HEK293 (cell line): ENCODE results near the gene PIK3AP1.

Experiments used
- CTCF ChIA-PET: fragments of 350-600 bp; formaldehyde crosslinking; extraction: SDS; loops from one replicate; lab custom pipeline; 2021; ENCODE audit warnings: antibody characterized with exemption; lab: Yijun Ruan, JAX
- POLR2A ChIA-PET: fragments of 300-600 bp; formaldehyde crosslinking; extraction: SDS; loops from one replicate; lab custom pipeline; 2020; ENCODE audit warnings: antibody characterized with exemption, inconsistent platforms; lab: Yijun Ruan, JAX
- H3K27ac ChIP-seq: fragments of 200-500 bp; sonication (Bioruptor generic); 2 replicates; pipeline ENCODE4 v1.5.1; 2014; ENCODE audit warnings: low read depth, low read length, control low read depth, inconsistent platforms; ENCODE audit errors: extremely low read depth
- H3K36me3 ChIP-seq, 2 experiments: fragments of 200-500 bp in 1 of 2; sonication (Bioruptor generic) in 1 of 2; 1 replicate in 1 of 2; 2 replicates in 1 of 2; pipeline ENCODE4 v1.5.1; 2014 to 2017; ENCODE audit warnings: inconsistent platforms in 2 of 2, low read length in 2 of 2; ENCODE audit not compliant: control insufficient read depth in 2 of 2, insufficient read depth in 1 of 2
- H3K4me1 ChIP-seq: fragments of 200-500 bp; sonication (Bioruptor generic); 2 replicates; pipeline ENCODE4 v1.5.1; 2014; ENCODE audit warnings: mild to moderate bottlenecking, low read length, inconsistent platforms; ENCODE audit not compliant: control insufficient read depth, insufficient read depth
- H3K4me3 ChIP-seq: 2 replicates; pipeline ENCODE4 v1.5.1; 2011; ENCODE audit warnings: low read depth, mild to moderate bottlenecking, control low read depth, low read length, moderate library complexity
- H3K9me3 ChIP-seq: fragments of 200-500 bp; sonication (Bioruptor generic); 2 replicates; pipeline ENCODE4 v1.5.1; 2014; ENCODE audit warnings: low read depth, low read length, inconsistent platforms; ENCODE audit not compliant: control insufficient read depth, insufficient read depth
- FEZF1 ChIP-seq: fragments of 450-650 bp; formaldehyde crosslinking; IDR thresholded peaks from 2 replicates; pipeline ENCODE4 v1.5.1; 2016; ENCODE audit warnings: missing biosample characterization, missing genetic modification characterization
- HOXA7 ChIP-seq: sonication (generic); formaldehyde crosslinking; IDR thresholded peaks from 2 replicates; pipeline ENCODE4 v1.8.1; 2022; ENCODE audit warnings: missing genetic modification reagents, borderline replicate concordance
- SALL2 ChIP-seq: fragments of 450-650 bp; formaldehyde crosslinking; IDR thresholded peaks from 2 replicates; pipeline ENCODE4 v1.5.0; 2017; ENCODE audit warnings: missing biosample characterization, mild to moderate bottlenecking, missing genetic modification characterization, borderline replicate concordance
- YY2 ChIP-seq: fragments of 450-650 bp; formaldehyde crosslinking; IDR thresholded peaks from 2 replicates; pipeline ENCODE4 v1.5.1; 2016; ENCODE audit warnings: missing biosample characterization, missing genetic modification characterization
- ZEB2 ChIP-seq: fragments of 450-650 bp; formaldehyde crosslinking; IDR thresholded peaks from 2 replicates; pipeline ENCODE4 v1.5.1; 2016; ENCODE audit warnings: missing biosample characterization, missing genetic modification characterization
- ZNF121 ChIP-seq: fragments of 450-650 bp; formaldehyde crosslinking; IDR thresholded peaks from 2 replicates; pipeline ENCODE4 v1.5.1; 2016; ENCODE audit warnings: missing biosample characterization, missing genetic modification characterization
- ZNF140 ChIP-seq: fragments of 450-650 bp; formaldehyde crosslinking; IDR thresholded peaks from 2 replicates; pipeline ENCODE4 v1.5.1; 2016; ENCODE audit warnings: missing biosample characterization, missing genetic modification characterization
- ZNF157 ChIP-seq: fragments of 450-650 bp; formaldehyde crosslinking; IDR thresholded peaks from 2 replicates; pipeline ENCODE4 v1.5.1; 2016; ENCODE audit warnings: missing biosample characterization, missing genetic modification characterization
- ZNF2 ChIP-seq: fragments of 450-650 bp; formaldehyde crosslinking; IDR thresholded peaks from 2 replicates; pipeline ENCODE4 v1.5.1; 2016; ENCODE audit warnings: missing biosample characterization, missing genetic modification characterization
- ZNF23 ChIP-seq: fragments of 450-650 bp; formaldehyde crosslinking; IDR thresholded peaks from 2 replicates; pipeline ENCODE4 v1.5.1; 2016; ENCODE audit warnings: missing biosample characterization, missing genetic modification characterization, borderline replicate concordance
- ZNF239 ChIP-seq: fragments of 450-650 bp; formaldehyde crosslinking; IDR thresholded peaks from 2 replicates; pipeline ENCODE4 v1.5.1; 2016; ENCODE audit warnings: missing biosample characterization, missing genetic modification characterization
- ZNF341 ChIP-seq: fragments of 450-650 bp; formaldehyde crosslinking; IDR thresholded peaks from 2 replicates; pipeline ENCODE4; 2016; ENCODE audit warnings: low read depth, missing biosample characterization, missing genetic modification characterization
- ZNF391 ChIP-seq: fragments of 450-650 bp; formaldehyde crosslinking; IDR thresholded peaks from 2 replicates; pipeline ENCODE4 v1.5.1; 2016; ENCODE audit warnings: low read depth, missing biosample characterization, missing genetic modification characterization, borderline replicate concordance
- ZNF433 ChIP-seq: fragments of 450-650 bp; formaldehyde crosslinking; IDR thresholded peaks from 2 replicates; pipeline ENCODE4 v1.5.1; 2016; ENCODE audit warnings: missing biosample characterization, missing genetic modification characterization, low read depth
- ZNF514 ChIP-seq: fragments of 450-650 bp; formaldehyde crosslinking; IDR thresholded peaks from 2 replicates; pipeline ENCODE4 v1.5.1; 2016; ENCODE audit warnings: missing biosample characterization, missing genetic modification characterization
- ZNF544 ChIP-seq: fragments of 450-650 bp; formaldehyde crosslinking; IDR thresholded peaks from 2 replicates; pipeline ENCODE4 v1.5.0; 2017; ENCODE audit warnings: missing biosample characterization, missing genetic modification characterization
- ZNF701 ChIP-seq: fragments of 450-650 bp; formaldehyde crosslinking; IDR thresholded peaks from 2 replicates; pipeline ENCODE4 v1.5.1; 2016; ENCODE audit warnings: missing biosample characterization, missing genetic modification characterization
- TF ChIP-seq, protein P1 (sequence below): fragments of 450-650 bp; formaldehyde crosslinking; IDR thresholded peaks from 2 replicates; pipeline ENCODE4 v1.5.1; 2016; ENCODE audit warnings: missing biosample characterization, missing genetic modification characterization
- TF ChIP-seq, protein P2 (sequence below): fragments of 450-650 bp; formaldehyde crosslinking; IDR thresholded peaks from 2 replicates; pipeline ENCODE4 v1.5.1; 2017; ENCODE audit warnings: missing biosample characterization, mild to moderate bottlenecking, missing genetic modification characterization, moderate library complexity
- TF ChIP-seq, protein P3 (sequence below): fragments of 450-650 bp; formaldehyde crosslinking; IDR thresholded peaks from 2 replicates; pipeline ENCODE4 v1.5.1; 2016; ENCODE audit warnings: missing biosample characterization, missing genetic modification characterization, borderline replicate concordance
- TF ChIP-seq, protein P4 (sequence below): fragments of 450-650 bp; formaldehyde crosslinking; IDR thresholded peaks from 2 replicates; pipeline ENCODE4 v1.5.1; 2016; ENCODE audit warnings: missing biosample characterization, missing genetic modification characterization

The PIK3AP1 gene

DNA sequence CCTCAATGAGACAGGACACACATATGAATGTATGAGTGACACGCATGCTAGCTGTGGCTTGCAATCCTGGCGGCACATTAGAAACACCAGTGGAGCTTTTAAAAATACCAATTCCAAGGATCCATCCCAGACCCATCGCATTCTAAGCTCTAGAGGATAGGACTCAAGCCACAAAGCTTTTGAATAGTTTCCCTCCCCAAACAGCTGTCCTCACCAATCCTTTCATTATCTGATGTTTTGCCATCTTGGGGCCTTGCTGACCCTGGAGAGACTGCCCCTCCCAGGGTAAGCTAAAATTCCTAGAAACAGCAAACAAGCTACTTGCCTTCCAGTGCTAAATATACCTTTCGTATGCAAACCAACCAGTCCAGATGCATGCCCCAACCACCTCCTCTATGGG lies 124.6 kb downstream of the PIK3AP1 start (continued):
- TF ChIP-seq YY2 (tag by site-specific recombination), result no peak
- TF ChIP-seq ZNF544, result no peak
- no peak for TF ChIP-seq HOXA7 (CRISPR knock-in tag)
- TF ChIP-seq, protein P1, sequence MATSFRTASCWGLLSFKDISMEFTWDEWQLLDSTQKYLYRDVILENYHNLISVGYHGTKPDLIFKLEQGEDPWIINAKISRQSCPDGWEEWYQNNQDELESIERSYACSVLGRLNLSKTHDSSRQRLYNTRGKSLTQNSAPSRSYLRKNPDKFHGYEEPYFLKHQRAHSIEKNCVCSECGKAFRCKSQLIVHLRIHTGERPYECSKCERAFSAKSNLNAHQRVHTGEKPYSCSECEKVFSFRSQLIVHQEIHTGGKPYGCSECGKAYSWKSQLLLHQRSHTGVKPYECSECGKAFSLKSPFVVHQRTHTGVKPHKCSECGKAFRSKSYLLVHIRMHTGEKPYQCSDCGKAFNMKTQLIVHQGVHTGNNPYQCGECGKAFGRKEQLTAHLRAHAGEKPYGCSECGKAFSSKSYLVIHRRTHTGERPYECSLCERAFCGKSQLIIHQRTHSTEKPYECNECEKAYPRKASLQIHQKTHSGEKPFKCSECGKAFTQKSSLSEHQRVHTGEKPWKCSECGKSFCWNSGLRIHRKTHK (tag by site-specific recombination), result no peak
- TF ChIP-seq, all 188 proteins: peak for 0

DNA sequence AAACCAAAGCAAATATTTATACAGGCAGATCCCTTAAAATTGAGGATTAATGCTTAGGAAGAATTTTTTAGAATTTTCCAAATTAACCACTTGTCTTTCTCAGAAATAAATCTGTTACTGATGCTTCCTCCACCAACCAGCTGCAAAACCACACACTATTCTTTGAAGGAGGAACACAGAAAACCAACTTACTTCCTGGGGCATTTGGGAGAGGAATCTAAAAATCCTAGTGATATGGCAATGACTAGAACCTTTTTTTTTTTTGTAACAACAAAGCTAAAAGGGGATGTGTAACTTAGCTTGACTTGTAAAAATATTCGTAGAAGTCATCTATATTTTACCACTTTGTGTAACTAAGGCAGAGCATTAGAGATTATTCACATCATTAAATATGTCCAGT lies 128.4 kb downstream of the PIK3AP1 start:
- H3K36me3 ChIP-seq, result no peaks in the 10 kb centered on the region
- no peak overlapping the region for H3K27ac ChIP-seq
- CTCF ChIA-PET, result interaction anchor here (0.5 kb wide), 1 partner anchor 523 kb away, joined by 4 read pairs; no protein-coding TSS in a partner anchor
- no peak for TF ChIP-seq ZNF514 (tag by site-specific recombination)
- no peak for TF ChIP-seq ZNF23
- no peak for TF ChIP-seq ZNF391 (tag by site-specific recombination)
- no peak for TF ChIP-seq ZNF239 (tag by site-specific recombination)
- TF ChIP-seq ZEB2, result no peak
- TF ChIP-seq, protein P2, sequence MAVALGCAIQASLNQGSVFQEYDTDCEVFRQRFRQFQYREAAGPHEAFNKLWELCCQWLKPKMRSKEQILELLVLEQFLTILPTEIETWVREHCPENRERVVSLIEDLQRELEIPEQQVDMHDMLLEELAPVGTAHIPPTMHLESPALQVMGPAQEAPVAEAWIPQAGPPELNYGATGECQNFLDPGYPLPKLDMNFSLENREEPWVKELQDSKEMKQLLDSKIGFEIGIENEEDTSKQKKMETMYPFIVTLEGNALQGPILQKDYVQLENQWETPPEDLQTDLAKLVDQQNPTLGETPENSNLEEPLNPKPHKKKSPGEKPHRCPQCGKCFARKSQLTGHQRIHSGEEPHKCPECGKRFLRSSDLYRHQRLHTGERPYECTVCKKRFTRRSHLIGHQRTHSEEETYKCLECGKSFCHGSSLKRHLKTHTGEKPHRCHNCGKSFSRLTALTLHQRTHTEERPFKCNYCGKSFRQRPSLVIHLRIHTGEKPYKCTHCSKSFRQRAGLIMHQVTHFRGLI (tag by site-specific recombination), result no peak
- no peak for TF ChIP-seq FEZF1 (tag by site-specific recombination)
- TF ChIP-seq ZNF701, result no peak
- no peak for TF ChIP-seq ZNF157
- TF ChIP-seq, protein P3, sequence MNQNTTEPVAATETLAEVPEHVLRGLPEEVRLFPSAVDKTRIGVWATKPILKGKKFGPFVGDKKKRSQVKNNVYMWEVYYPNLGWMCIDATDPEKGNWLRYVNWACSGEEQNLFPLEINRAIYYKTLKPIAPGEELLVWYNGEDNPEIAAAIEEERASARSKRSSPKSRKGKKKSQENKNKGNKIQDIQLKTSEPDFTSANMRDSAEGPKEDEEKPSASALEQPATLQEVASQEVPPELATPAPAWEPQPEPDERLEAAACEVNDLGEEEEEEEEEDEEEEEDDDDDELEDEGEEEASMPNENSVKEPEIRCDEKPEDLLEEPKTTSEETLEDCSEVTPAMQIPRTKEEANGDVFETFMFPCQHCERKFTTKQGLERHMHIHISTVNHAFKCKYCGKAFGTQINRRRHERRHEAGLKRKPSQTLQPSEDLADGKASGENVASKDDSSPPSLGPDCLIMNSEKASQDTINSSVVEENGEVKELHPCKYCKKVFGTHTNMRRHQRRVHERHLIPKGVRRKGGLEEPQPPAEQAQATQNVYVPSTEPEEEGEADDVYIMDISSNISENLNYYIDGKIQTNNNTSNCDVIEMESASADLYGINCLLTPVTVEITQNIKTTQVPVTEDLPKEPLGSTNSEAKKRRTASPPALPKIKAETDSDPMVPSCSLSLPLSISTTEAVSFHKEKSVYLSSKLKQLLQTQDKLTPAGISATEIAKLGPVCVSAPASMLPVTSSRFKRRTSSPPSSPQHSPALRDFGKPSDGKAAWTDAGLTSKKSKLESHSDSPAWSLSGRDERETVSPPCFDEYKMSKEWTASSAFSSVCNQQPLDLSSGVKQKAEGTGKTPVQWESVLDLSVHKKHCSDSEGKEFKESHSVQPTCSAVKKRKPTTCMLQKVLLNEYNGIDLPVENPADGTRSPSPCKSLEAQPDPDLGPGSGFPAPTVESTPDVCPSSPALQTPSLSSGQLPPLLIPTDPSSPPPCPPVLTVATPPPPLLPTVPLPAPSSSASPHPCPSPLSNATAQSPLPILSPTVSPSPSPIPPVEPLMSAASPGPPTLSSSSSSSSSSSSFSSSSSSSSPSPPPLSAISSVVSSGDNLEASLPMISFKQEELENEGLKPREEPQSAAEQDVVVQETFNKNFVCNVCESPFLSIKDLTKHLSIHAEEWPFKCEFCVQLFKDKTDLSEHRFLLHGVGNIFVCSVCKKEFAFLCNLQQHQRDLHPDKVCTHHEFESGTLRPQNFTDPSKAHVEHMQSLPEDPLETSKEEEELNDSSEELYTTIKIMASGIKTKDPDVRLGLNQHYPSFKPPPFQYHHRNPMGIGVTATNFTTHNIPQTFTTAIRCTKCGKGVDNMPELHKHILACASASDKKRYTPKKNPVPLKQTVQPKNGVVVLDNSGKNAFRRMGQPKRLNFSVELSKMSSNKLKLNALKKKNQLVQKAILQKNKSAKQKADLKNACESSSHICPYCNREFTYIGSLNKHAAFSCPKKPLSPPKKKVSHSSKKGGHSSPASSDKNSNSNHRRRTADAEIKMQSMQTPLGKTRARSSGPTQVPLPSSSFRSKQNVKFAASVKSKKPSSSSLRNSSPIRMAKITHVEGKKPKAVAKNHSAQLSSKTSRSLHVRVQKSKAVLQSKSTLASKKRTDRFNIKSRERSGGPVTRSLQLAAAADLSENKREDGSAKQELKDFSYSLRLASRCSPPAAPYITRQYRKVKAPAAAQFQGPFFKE (tag by site-specific recombination), result no peak
- no peak for TF ChIP-seq ZNF140
- TF ChIP-seq ZNF121, result no peak
- TF ChIP-seq, protein P4, sequence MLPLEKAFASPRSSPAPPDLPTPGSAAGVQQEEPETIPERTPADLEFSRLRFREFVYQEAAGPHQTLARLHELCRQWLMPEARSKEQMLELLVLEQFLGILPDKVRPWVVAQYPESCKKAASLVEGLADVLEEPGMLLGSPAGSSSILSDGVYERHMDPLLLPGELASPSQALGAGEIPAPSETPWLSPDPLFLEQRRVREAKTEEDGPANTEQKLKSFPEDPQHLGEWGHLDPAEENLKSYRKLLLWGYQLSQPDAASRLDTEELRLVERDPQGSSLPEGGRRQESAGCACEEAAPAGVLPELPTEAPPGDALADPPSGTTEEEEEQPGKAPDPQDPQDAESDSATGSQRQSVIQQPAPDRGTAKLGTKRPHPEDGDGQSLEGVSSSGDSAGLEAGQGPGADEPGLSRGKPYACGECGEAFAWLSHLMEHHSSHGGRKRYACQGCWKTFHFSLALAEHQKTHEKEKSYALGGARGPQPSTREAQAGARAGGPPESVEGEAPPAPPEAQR (tag by site-specific recombination), result no peak
- TF ChIP-seq SALL2, result no peak
- no peak for TF ChIP-seq ZNF2 (tag by site-specific recombination)
- TF ChIP-seq ZNF341 (tag by site-specific recombination), result no peak
- TF ChIP-seq ZNF433 (tag by site-specific recombination), result no peak
- POLR2A ChIA-PET, result no interaction called here
- H3K4me3 ChIP-seq, result no peak overlapping the region
- H3K9me3 ChIP-seq, result no peaks in the 10 kb centered on the region
- H3K4me1 ChIP-seq, result 0 out of 2 replicates have a peak, but pooled peaks cover 8% of the 10 kb centered on the region
